ENCODE results near the gene AP1S3. TPM values are rescaled to one million over a fixed set of nuclear protein-coding genes. Genes with fewer than 3 reads are reported as not detected.

Gene AP1S3
- total RNA-seq, 1 donor from 2014 or later = 14.3 TPM

GRCh38 chr2:223758131-223758840 lies 79.1 kb downstream of the AP1S3 start:
- H3K36me3 Mint-ChIP-seq (ENCODE audit: low read depth, unreplicated experiment) = no peaks in the 10 kb centered on the region

GRCh38 chr2:223753940-223754339 lies 83.4 kb downstream of the AP1S3 start:
- Histone ChIP-seq H3K4me3 (ENCODE audit: insufficient read depth, low read depth, low read length) (no peak overlapping the region), H3K4me2 (ENCODE audit: low read length) (no peak overlapping the region), H2AFZ (ENCODE audit: low read depth, low read length) (no peak overlapping the region), H3K4me1 (ENCODE audit: insufficient read depth, low read length) (peaks cover 8% of the 10 kb centered on the region), H4K20me1 (ENCODE audit: insufficient read depth, low read length) (no peaks in the 10 kb centered on the region), H3K9ac (ENCODE audit: low read length) (no peak overlapping the region), H3K79me2 (ENCODE audit: insufficient read depth, low read length) (no peaks in the 10 kb centered on the region), H3K36me3 (ENCODE audit: insufficient read depth, low read length) (no peaks in the 10 kb centered on the region), H3K27me3 (ENCODE audit: insufficient read depth, low read length) (no peaks in the 10 kb centered on the region), H3K27ac (ENCODE audit: low read depth, low read length) (no peak overlapping the region), H3K9me3 (ENCODE audit: insufficient read depth, low read depth, low read length) (no peaks in the 10 kb centered on the region)
- no peak overlapping the region for H3K27ac Mint-ChIP-seq (ENCODE audit: unreplicated experiment)
- no peak overlapping the region for H3K4me3 Mint-ChIP-seq (ENCODE audit: unreplicated experiment)
- no peak for DNase-seq (ENCODE audit: low read depth)
- no peak for TF ChIP-seq CTCF (IDR thresholded peaks at IDR 0.05; ENCODE audit: insufficient read depth, low read depth, low read length)
- no peak for TF ChIP-seq EZH2 (IDR thresholded peaks at IDR 0.05; ENCODE audit: insufficient read depth, low read length)
- no peak for FAIRE-seq
- H3K9me3 Mint-ChIP-seq (ENCODE audit: unreplicated experiment) = peaks cover under 1% of the 10 kb centered on the region
- H3K36me3 Mint-ChIP-seq (ENCODE audit: low read depth, unreplicated experiment) = no peaks in the 10 kb centered on the region
- peaks cover 4% of the 10 kb centered on the region for H3K4me1 Mint-ChIP-seq (ENCODE audit: low read depth, unreplicated experiment)
- no peaks in the 10 kb centered on the region for H3K27me3 Mint-ChIP-seq (ENCODE audit: low read depth, unreplicated experiment)

More at GRCh38 chr2:223758131-223758840, 79.1 kb downstream of the AP1S3 start:
- H3K36me3 ChIP-seq (ENCODE audit: insufficient read depth, low read length) = no peaks in the 10 kb centered on the region
- H3K79me2 ChIP-seq (ENCODE audit: insufficient read depth, low read length) = no peaks in the 10 kb centered on the region
- H3K4me1 ChIP-seq (ENCODE audit: insufficient read depth, low read length) = peaks cover 23% of the 10 kb centered on the region
- no peak overlapping the region for H3K27ac ChIP-seq (ENCODE audit: low read depth, low read length)
- H3K9ac ChIP-seq (ENCODE audit: low read length) = no peak overlapping the region
- H3K9me3 ChIP-seq (ENCODE audit: insufficient read depth, low read depth, low read length) = no peaks in the 10 kb centered on the region
- Mint-ChIP-seq H3K4me1 (ENCODE audit: low read depth, unreplicated experiment) (peaks cover 22% of the 10 kb centered on the region), H3K27me3 (ENCODE audit: low read depth, unreplicated experiment) (no peaks in the 10 kb centered on the region), H3K27ac (ENCODE audit: unreplicated experiment) (peak overlapping the region; percentile 99), H3K9me3 (ENCODE audit: unreplicated experiment) (no peaks in the 10 kb centered on the region), H3K4me3 (ENCODE audit: unreplicated experiment) (no peak overlapping the region)
- no peaks in the 10 kb centered on the region for H3K27me3 ChIP-seq (ENCODE audit: insufficient read depth, low read length)
- DNase-seq (ENCODE audit: low read depth) = no peak
- H4K20me1 ChIP-seq (ENCODE audit: insufficient read depth, low read length) = no peaks in the 10 kb centered on the region
- TF ChIP-seq EZH2 (IDR thresholded peaks at IDR 0.05; ENCODE audit: insufficient read depth, low read length) (no peak), CTCF (IDR thresholded peaks at IDR 0.05; ENCODE audit: insufficient read depth, low read depth, low read length) (no peak)
- no peak overlapping the region for H3K4me3 ChIP-seq (ENCODE audit: insufficient read depth, low read depth, low read length)
- no peak overlapping the region for H3K4me2 ChIP-seq (ENCODE audit: low read length)
- FAIRE-seq = no peak
- H2AFZ ChIP-seq (ENCODE audit: low read depth, low read length) = no peak overlapping the region

GRCh38 chr2:223751012-223751411 lies 86.4 kb downstream of the AP1S3 start:
- Mint-ChIP-seq H3K27ac (ENCODE audit: unreplicated experiment) (peak overlapping the region; percentile 24), H3K36me3 (ENCODE audit: low read depth, unreplicated experiment) (no peaks in the 10 kb centered on the region), H3K27me3 (ENCODE audit: low read depth, unreplicated experiment) (no peaks in the 10 kb centered on the region), H3K4me1 (ENCODE audit: low read depth, unreplicated experiment) (peaks cover 4% of the 10 kb centered on the region), H3K9me3 (ENCODE audit: unreplicated experiment) (peaks cover 2% of the 10 kb centered on the region), H3K4me3 (ENCODE audit: unreplicated experiment) (no peak overlapping the region)
- Histone ChIP-seq H4K20me1 (ENCODE audit: insufficient read depth, low read length) (no peaks in the 10 kb centered on the region), H3K4me1 (ENCODE audit: insufficient read depth, low read length) (peaks cover 8% of the 10 kb centered on the region), H3K9ac (ENCODE audit: low read length) (no peak overlapping the region), H3K4me3 (ENCODE audit: insufficient read depth, low read depth, low read length) (no peak overlapping the region), H3K27me3 (ENCODE audit: insufficient read depth, low read length) (no peaks in the 10 kb centered on the region), H2AFZ (ENCODE audit: low read depth, low read length) (no peak overlapping the region), H3K27ac (ENCODE audit: low read depth, low read length) (no peak overlapping the region), H3K4me2 (ENCODE audit: low read length) (peak overlapping the region; percentile 23), H3K79me2 (ENCODE audit: insufficient read depth, low read length) (no peaks in the 10 kb centered on the region), H3K36me3 (ENCODE audit: insufficient read depth, low read length) (no peaks in the 10 kb centered on the region), H3K9me3 (ENCODE audit: insufficient read depth, low read depth, low read length) (no peaks in the 10 kb centered on the region)
- peak; percentile 60 for FAIRE-seq
- DNase-seq (ENCODE audit: low read depth) = peak; percentile 34
- TF ChIP-seq EZH2 (IDR thresholded peaks at IDR 0.05; ENCODE audit: insufficient read depth, low read length) = no peak
- no peak for TF ChIP-seq CTCF (IDR thresholded peaks at IDR 0.05; ENCODE audit: insufficient read depth, low read depth, low read length)

Measured in astrocyte (in vitro differentiated cells and primary cell).